GM23338 (cell line): ENCODE measurements around the gene SPATS1. TPM values are rescaled to one million over a fixed set of nuclear protein-coding genes. Genes with fewer than 3 reads are reported as not detected.

Experiments
- ETS1 ChIP-seq: IDR thresholded peaks from 2 replicates; pipeline ENCODE4 v1.6.1; 2016; ENCODE audit warnings: antibody characterized with exemption
- EZH2 ChIP-seq: fragments of 200-600 bp; sonication (generic); IDR thresholded peaks from one replicate; pipeline ENCODE4 v1.8.0; 2017; ENCODE audit warnings: antibody characterized with exemption, mild to moderate bottlenecking, low read depth; ENCODE audit not compliant: unreplicated experiment
- EZH2phosphoT487 ChIP-seq: fragments of 200-600 bp; sonication (generic); IDR thresholded peaks from one replicate; pipeline ENCODE4 v1.8.1; 2018; ENCODE audit warnings: antibody characterized with exemption; ENCODE audit not compliant: unreplicated experiment
- JUNB ChIP-seq: IDR thresholded peaks from one replicate; pipeline ENCODE4 v1.6.1; 2016; ENCODE audit warnings: antibody characterized with exemption; ENCODE audit not compliant: unreplicated experiment
- NANOG ChIP-seq: IDR thresholded peaks from 2 replicates; pipeline ENCODE4 v1.6.1; 2016; ENCODE audit warnings: antibody characterized with exemption, borderline replicate concordance
- POLR2AphosphoS5 ChIP-seq: IDR thresholded peaks from 2 replicates; pipeline ENCODE4 v1.6.1; 2016; ENCODE audit warnings: antibody characterized with exemption, low read depth
- STAT1 ChIP-seq: IDR thresholded peaks from one replicate; pipeline ENCODE4 v1.6.1; 2016; ENCODE audit warnings: antibody characterized with exemption; ENCODE audit not compliant: unreplicated experiment
- ZNF114 ChIP-seq: fragments of 250-450 bp; sonication (Bioruptor Pico); IDR thresholded peaks from 2 replicates; pipeline ENCODE4 v1.5.0; 2020; ENCODE audit warnings: mild to moderate bottlenecking, moderate library complexity
- ZNF331 ChIP-seq: fragments of 250-450 bp; sonication (Bioruptor Pico); IDR thresholded peaks from 2 replicates; pipeline ENCODE4 v1.5.0; 2020; ENCODE audit warnings: low read depth, mild to moderate bottlenecking, moderate library complexity
- ZNF462 ChIP-seq: fragments of 250-450 bp; sonication (Bioruptor Pico); IDR thresholded peaks from 2 replicates; pipeline ENCODE4 v1.5.0; 2020; ENCODE audit warnings: mild to moderate bottlenecking, moderate library complexity
- polyA plus RNA-seq: library from polyadenylated mRNA; unstranded; fragments of >200 nt; fragmentation: Nextera tagmentation; extraction: Ambion mirVana; gene quantifications from 2 replicates; pipeline ENCODE4 v1.2.1, GENCODE V29; 2016
- total RNA-seq: library from RNA; depleted of rRNA; stranded (reverse); fragments of >200 nt; shearing (Covaris generic); gene quantifications from 2 replicates; pipeline ENCODE4 v1.2.3, GENCODE V29; 2014

SPATS1 gene
- total and polyA plus RNA-seq, 2 experiments from 2014 or later: not detected

DNA sequence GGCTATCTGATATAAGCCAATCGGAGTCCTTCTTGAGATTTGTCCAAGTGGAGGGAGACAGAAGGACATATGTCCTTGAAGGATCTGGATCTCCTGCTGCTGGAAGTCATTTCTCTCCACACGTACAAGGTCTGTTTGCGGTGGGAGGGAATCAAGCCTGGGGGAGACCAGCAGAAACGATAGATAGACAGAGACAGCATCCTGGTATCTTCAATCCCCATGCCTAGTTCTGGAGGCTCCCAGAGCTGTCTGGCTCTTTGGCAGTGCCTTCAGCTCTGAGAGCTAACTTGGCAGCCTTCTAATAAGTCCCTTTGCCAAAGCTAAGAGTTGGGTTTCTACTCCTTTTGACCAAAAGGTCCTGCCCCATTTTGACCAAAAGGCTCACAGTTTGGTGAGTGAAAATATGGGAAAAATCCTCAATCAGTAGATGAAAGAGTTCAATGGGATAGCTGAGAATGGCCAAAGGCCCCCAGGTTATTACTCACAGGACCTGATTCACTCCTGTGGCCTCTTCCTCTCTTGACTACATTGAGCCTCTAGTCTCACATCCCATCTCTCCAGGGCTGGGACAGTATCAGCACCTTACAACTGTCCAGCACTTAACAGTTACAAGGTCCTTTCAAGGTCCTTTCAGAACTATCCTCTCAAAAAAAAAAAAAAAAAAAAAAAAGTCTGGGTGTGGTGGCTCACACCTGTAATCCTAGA lies 49.6 kb upstream of the SPATS1 start (continued):
- TF ChIP-seq ETS1 (no peak), JUNB (no peak), ZNF331 (CRISPR knock-in tag) (no peak), POLR2AphosphoS5 (no peak), EZH2phosphoT487 (no peak), EZH2 (no peak), ZNF114 (CRISPR knock-in tag) (no peak), ZNF462 (CRISPR knock-in tag) (no peak), NANOG (no peak), STAT1 (no peak)
